ENCODE results near the gene GRK5.
"Not testable (repeated sequence)": the region's sequence is repeated elsewhere in the genome, so short reads cannot be mapped to it uniquely, and the experiment has no call there.

The GRK5 gene

GRCh38 chr10:119455609-119456434 lies 248.5 kb downstream of the GRK5 start:
- H3K4me3 ChIP-seq (ENCODE audit: low read length) = no peak overlapping the region
- no peak overlapping the region for H3K27ac ChIP-seq (ENCODE audit: low read depth, low read length)
- H3K36me3 ChIP-seq (ENCODE audit: control insufficient read depth, insufficient read depth, low read length) = peaks cover 6% of the 10 kb centered on the region
- no peaks in the 10 kb centered on the region for H3K4me1 ChIP-seq (ENCODE audit: control insufficient read depth, insufficient read depth, low read length)
- no peaks in the 10 kb centered on the region for H3K27me3 ChIP-seq (ENCODE audit: control insufficient read depth, insufficient read depth, low read length)
- H3K9ac ChIP-seq (ENCODE audit: low read length) = no peak overlapping the region

GRCh38 chr10:119456435-119456810 lies 249.1 kb downstream of the GRK5 start:
- no peak overlapping the region for H3K9ac ChIP-seq (ENCODE audit: low read length)
- no peaks in the 10 kb centered on the region for H3K4me1 ChIP-seq (ENCODE audit: control insufficient read depth, insufficient read depth, low read length)
- no peaks in the 10 kb centered on the region for H3K27me3 ChIP-seq (ENCODE audit: control insufficient read depth, insufficient read depth, low read length)
- no peak overlapping the region for H3K4me3 ChIP-seq (ENCODE audit: low read length)
- H3K36me3 ChIP-seq (ENCODE audit: control insufficient read depth, insufficient read depth, low read length) = peaks cover 6% of the 10 kb centered on the region
- no peak overlapping the region for H3K27ac ChIP-seq (ENCODE audit: low read depth, low read length)

GRCh38 chr10:119457966-119458766 lies 250.8 kb downstream of the GRK5 start:
- peaks cover 6% of the 10 kb centered on the region for H3K36me3 ChIP-seq (ENCODE audit: control insufficient read depth, insufficient read depth, low read length)
- no peak overlapping the region for H3K4me3 ChIP-seq (ENCODE audit: low read length)
- H3K4me1 ChIP-seq (ENCODE audit: control insufficient read depth, insufficient read depth, low read length) = no peaks in the 10 kb centered on the region
- H3K27ac ChIP-seq (ENCODE audit: low read depth, low read length) = no peak overlapping the region
- no peaks in the 10 kb centered on the region for H3K27me3 ChIP-seq (ENCODE audit: control insufficient read depth, insufficient read depth, low read length)
- H3K9ac ChIP-seq (ENCODE audit: low read length) = no peak overlapping the region

- Histone ChIP-seq H3K27me3 (ENCODE audit: control insufficient read depth, insufficient read depth, low read length) (no peaks in the 10 kb centered on the region), H3K9ac (ENCODE audit: low read length) (no peak overlapping the region), H3K36me3 (ENCODE audit: control insufficient read depth, insufficient read depth, low read length) (peaks cover 3% of the 10 kb centered on the region), H3K27ac (ENCODE audit: low read depth, low read length) (no peak overlapping the region), H3K4me1 (ENCODE audit: control insufficient read depth, insufficient read depth, low read length) (no peaks in the 10 kb centered on the region), H3K4me3 (ENCODE audit: low read length) (no peak overlapping the region)
Observed at GRCh38 chr10:119459681-119460340, 252.4 kb downstream of the GRK5 start.

GRCh38 chr10:119460369-119461195 lies 253.2 kb downstream of the GRK5 start:
- H3K4me1 ChIP-seq (ENCODE audit: control insufficient read depth, insufficient read depth, low read length) = no peaks in the 10 kb centered on the region
- H3K27ac ChIP-seq (ENCODE audit: low read depth, low read length) = no peak overlapping the region
- no peak overlapping the region for H3K4me3 ChIP-seq (ENCODE audit: low read length)
- no peaks in the 10 kb centered on the region for H3K27me3 ChIP-seq (ENCODE audit: control insufficient read depth, insufficient read depth, low read length)
- H3K9ac ChIP-seq (ENCODE audit: low read length) = no peak overlapping the region
- H3K36me3 ChIP-seq (ENCODE audit: control insufficient read depth, insufficient read depth, low read length) = peaks cover 3% of the 10 kb centered on the region

- Histone ChIP-seq H3K4me1 (ENCODE audit: control insufficient read depth, insufficient read depth, low read length) (no peaks in the 10 kb centered on the region), H3K36me3 (ENCODE audit: control insufficient read depth, insufficient read depth, low read length) (peaks cover 3% of the 10 kb centered on the region), H3K27ac (ENCODE audit: low read depth, low read length) (no peak overlapping the region), H3K27me3 (ENCODE audit: control insufficient read depth, insufficient read depth, low read length) (no peaks in the 10 kb centered on the region), H3K4me3 (ENCODE audit: low read length) (no peak overlapping the region), H3K9ac (ENCODE audit: low read length) (no peak overlapping the region)
Observed at GRCh38 chr10:119461380-119461779, 254.0 kb downstream of the GRK5 start.

- Histone ChIP-seq H3K9ac (ENCODE audit: low read length) (no peak overlapping the region), H3K27me3 (ENCODE audit: control insufficient read depth, insufficient read depth, low read length) (no peaks in the 10 kb centered on the region), H3K4me3 (ENCODE audit: low read length) (no peak overlapping the region), H3K27ac (ENCODE audit: low read depth, low read length) (no peak overlapping the region), H3K36me3 (ENCODE audit: control insufficient read depth, insufficient read depth, low read length) (peaks cover 3% of the 10 kb centered on the region), H3K4me1 (ENCODE audit: control insufficient read depth, insufficient read depth, low read length) (no peaks in the 10 kb centered on the region)
Observed at GRCh38 chr10:119461923-119462322, 254.6 kb downstream of the GRK5 start.

- Histone ChIP-seq H3K27me3 (ENCODE audit: control insufficient read depth, insufficient read depth, low read length) (no peaks in the 10 kb centered on the region), H3K4me3 (ENCODE audit: low read length) (no peak overlapping the region), H3K27ac (ENCODE audit: low read depth, low read length) (no peak overlapping the region), H3K4me1 (ENCODE audit: control insufficient read depth, insufficient read depth, low read length) (no peaks in the 10 kb centered on the region), H3K9ac (ENCODE audit: low read length) (no peak overlapping the region), H3K36me3 (ENCODE audit: control insufficient read depth, insufficient read depth, low read length) (no peaks in the 10 kb centered on the region)
Observed at GRCh38 chr10:119462773-119463172, 255.4 kb downstream of the GRK5 start.

GRCh38 chr10:119463195-119463594 lies 255.8 kb downstream of the GRK5 start:
- H3K36me3 ChIP-seq (ENCODE audit: control insufficient read depth, insufficient read depth, low read length); H3K9ac ChIP-seq (ENCODE audit: low read length); H3K4me1 ChIP-seq (ENCODE audit: control insufficient read depth, insufficient read depth, low read length); H3K27me3 ChIP-seq (ENCODE audit: control insufficient read depth, insufficient read depth, low read length); H3K27ac ChIP-seq (ENCODE audit: low read depth, low read length); H3K4me3 ChIP-seq (ENCODE audit: low read length): not testable (repeated sequence)

- H3K27ac ChIP-seq (ENCODE audit: low read depth, low read length) = no peak overlapping the region
- H3K4me1 ChIP-seq (ENCODE audit: control insufficient read depth, insufficient read depth, low read length) = no peaks in the 10 kb centered on the region
- H3K36me3 ChIP-seq (ENCODE audit: control insufficient read depth, insufficient read depth, low read length) = no peaks in the 10 kb centered on the region
- H3K27me3 ChIP-seq (ENCODE audit: control insufficient read depth, insufficient read depth, low read length) = no peaks in the 10 kb centered on the region
- H3K4me3 ChIP-seq (ENCODE audit: low read length) = no peak overlapping the region
- no peak overlapping the region for H3K9ac ChIP-seq (ENCODE audit: low read length)
Observed at GRCh38 chr10:119465085-119465484, 257.7 kb downstream of the GRK5 start.

- Histone ChIP-seq H3K9ac (ENCODE audit: low read length) (no peak overlapping the region), H3K4me1 (ENCODE audit: control insufficient read depth, insufficient read depth, low read length) (no peaks in the 10 kb centered on the region), H3K27me3 (ENCODE audit: control insufficient read depth, insufficient read depth, low read length) (no peaks in the 10 kb centered on the region), H3K36me3 (ENCODE audit: control insufficient read depth, insufficient read depth, low read length) (no peaks in the 10 kb centered on the region), H3K4me3 (ENCODE audit: low read length) (no peak overlapping the region), H3K27ac (ENCODE audit: low read depth, low read length) (no peak overlapping the region)
Observed at GRCh38 chr10:119466076-119466475, 258.7 kb downstream of the GRK5 start.

- H3K36me3 ChIP-seq (ENCODE audit: control insufficient read depth, insufficient read depth, low read length) = no peaks in the 10 kb centered on the region
- no peak overlapping the region for H3K9ac ChIP-seq (ENCODE audit: low read length)
- H3K4me3 ChIP-seq (ENCODE audit: low read length) = no peak overlapping the region
- no peak overlapping the region for H3K27ac ChIP-seq (ENCODE audit: low read depth, low read length)
- no peaks in the 10 kb centered on the region for H3K4me1 ChIP-seq (ENCODE audit: control insufficient read depth, insufficient read depth, low read length)
- no peaks in the 10 kb centered on the region for H3K27me3 ChIP-seq (ENCODE audit: control insufficient read depth, insufficient read depth, low read length)
Observed at GRCh38 chr10:119466655-119467054, 259.3 kb downstream of the GRK5 start.
